GM12878 (cell line): ENCODE data around the gene ZNF416. TPM values are rescaled to one million over a fixed set of nuclear protein-coding genes. Genes with fewer than 3 reads are reported as not detected.

Experiments used
- ATF7 ChIP-seq: fragments of 450-650 bp; IDR thresholded peaks from 2 replicates; pipeline ENCODE4 v1.6.1; 2016; ENCODE audit warnings: low read depth, mild to moderate bottlenecking
- EP300 ChIP-seq, 2 experiments: fragments of 150-350 bp in 1 of 2; IDR thresholded peaks; 2 replicates each; pipeline ENCODE4 v1.6.1; 2011 to 2012; ENCODE audit warnings: low read depth in 2 of 2, low read length in 2 of 2, borderline replicate concordance in 1 of 2, improper control_type of control experiment in 1 of 2, inconsistent platforms in 1 of 2; ENCODE audit not compliant: control insufficient read depth in 1 of 2
- GABPA ChIP-seq: IDR thresholded peaks from 2 replicates; pipeline ENCODE4 v1.6.1; 2014; ENCODE audit warnings: antibody characterized with exemption, low read depth, mild to moderate bottlenecking, inconsistent platforms
- HDGF ChIP-seq: fragments of 450-650 bp; IDR thresholded peaks from 2 replicates; pipeline ENCODE4 v1.6.1; 2016; ENCODE audit warnings: antibody characterized with exemption
- IKZF2 ChIP-seq, 2 experiments: fragments of 450-650 bp; IDR thresholded peaks; 2 replicates each; pipeline ENCODE4 v1.6.1; 2017; ENCODE audit warnings: mild to moderate bottlenecking in 2 of 2, moderate library complexity in 2 of 2
- KLF5 ChIP-seq: fragments of 450-650 bp; IDR thresholded peaks from 2 replicates; pipeline ENCODE4 v1.6.1; 2014; ENCODE audit warnings: mild to moderate bottlenecking; ENCODE audit not compliant: partially characterized antibody
- NFYA ChIP-seq: IDR thresholded peaks from 2 replicates; pipeline ENCODE4 v1.6.1; 2011; ENCODE audit warnings: low read depth, mild to moderate bottlenecking, low read length, improper control_type of control experiment, borderline replicate concordance
- SMAD1 ChIP-seq: fragments of 450-650 bp; IDR thresholded peaks from 2 replicates; pipeline ENCODE4 v1.6.1; 2018; ENCODE audit warnings: mild to moderate bottlenecking, low read depth; ENCODE audit not compliant: partially characterized antibody
- SP1 ChIP-seq: IDR thresholded peaks from one replicate; pipeline ENCODE4 v1.6.1; 2011; ENCODE audit warnings: low read depth, low read length
- SUZ12 ChIP-seq: fragments of 200-600 bp; sonication (generic); IDR thresholded peaks from one replicate; pipeline ENCODE4 v1.6.1; 2018; ENCODE audit warnings: antibody characterized with exemption, mild to moderate bottlenecking; ENCODE audit not compliant: unreplicated experiment
- TCF12 ChIP-seq: IDR thresholded peaks from 2 replicates; pipeline ENCODE4 v1.6.1; 2011; ENCODE audit warnings: low read depth, mild to moderate bottlenecking, low read length
- ZNF217 ChIP-seq: fragments of 450-650 bp; IDR thresholded peaks from 2 replicates; pipeline ENCODE4 v1.6.1; 2017; ENCODE audit warnings: antibody characterized with exemption, mild to moderate bottlenecking
- ZNF24 ChIP-seq: fragments of 450-650 bp; IDR thresholded peaks from 2 replicates; pipeline ENCODE4 v1.6.1; 2017; ENCODE audit warnings: antibody characterized with exemption, mild to moderate bottlenecking
- polyA plus RNA-seq, 11 experiments: library from polyadenylated mRNA; depleted of rRNA in 4 of 11; unstranded in 6 of 11; stranded (reverse) in 5 of 11; fragments of >200 nt; fragmentation: Nextera tagmentation in 4 of 11; fragmentation: Illumina TruSeq in 1 of 11; extraction: Ambion mirVana in 4 of 11; extraction: Trizol in 1 of 11; gene quantifications; 1 replicate in 1 of 11; 2 replicates in 10 of 11; pipeline versions ENCODE4 v1.2.1 to v1.2.3, GENCODE V29; 2011 to 2016; ENCODE audit warnings: inconsistent platforms in 2 of 11, missing spikeins in 2 of 11, low read depth in 1 of 11
- total RNA-seq, 4 experiments: library from RNA; depleted of rRNA in 3 of 4; stranded (reverse); fragments of >200 nt in 3 of 4; fragmentation: Illumina TruSeq in 1 of 4; extraction: Trizol in 1 of 4; gene quantifications; 2 replicates each; pipeline versions ENCODE4 v1.2.1 to v1.2.3, GENCODE V29; 2013 to 2021
- TF ChIP-seq, protein P1 (sequence below): fragments of 450-650 bp; formaldehyde crosslinking; IDR thresholded peaks from 2 replicates; pipeline ENCODE4 v1.4.0; 2020; ENCODE audit warnings: mild to moderate bottlenecking, moderate library complexity
- TF ChIP-seq, protein P2 (sequence below), 3 experiments: IDR thresholded peaks in 2 of 3; conservative IDR thresholded peaks in 1 of 3; 2 replicates each; pipeline ENCODE4 v1.5.1; 2011; ENCODE audit warnings: low read depth in 3 of 3, low read length in 3 of 3, mild to moderate bottlenecking in 3 of 3, control low read depth in 2 of 3, moderate library complexity in 2 of 3, inconsistent platforms in 1 of 3, mixed read lengths in 1 of 3; ENCODE audit not compliant: control insufficient read depth in 2 of 3, insufficient read depth in 1 of 3; ENCODE audit errors: extremely low read depth in 1 of 3
- TF ChIP-seq, protein P3 (sequence below): IDR thresholded peaks from 2 replicates; pipeline ENCODE4 v1.6.1; 2011; ENCODE audit warnings: low read depth, low read length, improper control_type of control experiment, borderline replicate concordance
- TF ChIP-seq, protein P4 (sequence below): IDR thresholded peaks from 2 replicates; pipeline ENCODE4 v1.6.1; 2011; ENCODE audit warnings: borderline replicate concordance, low read depth, mild to moderate bottlenecking, moderate library complexity, low read length; ENCODE audit not compliant: insufficient read depth, poor library complexity, severe bottlenecking
- TF ChIP-seq, protein P5 (sequence below): fragments of 450-650 bp; IDR thresholded peaks from 2 replicates; pipeline ENCODE4 v1.6.1; 2014; ENCODE audit warnings: mild to moderate bottlenecking
- TF ChIP-seq, protein P6 (sequence below): IDR thresholded peaks from 2 replicates; pipeline ENCODE4 v1.6.1; 2012; ENCODE audit warnings: low read depth, low read length, improper control_type of control experiment

The ZNF416 gene
- total and polyA plus RNA-seq, 10 of the 15 experiments (the other 5 are each of a cell fraction or from before 2014, with no cell fraction given), result 1.2 to 5.4 (median 4.7) TPM

DNA sequence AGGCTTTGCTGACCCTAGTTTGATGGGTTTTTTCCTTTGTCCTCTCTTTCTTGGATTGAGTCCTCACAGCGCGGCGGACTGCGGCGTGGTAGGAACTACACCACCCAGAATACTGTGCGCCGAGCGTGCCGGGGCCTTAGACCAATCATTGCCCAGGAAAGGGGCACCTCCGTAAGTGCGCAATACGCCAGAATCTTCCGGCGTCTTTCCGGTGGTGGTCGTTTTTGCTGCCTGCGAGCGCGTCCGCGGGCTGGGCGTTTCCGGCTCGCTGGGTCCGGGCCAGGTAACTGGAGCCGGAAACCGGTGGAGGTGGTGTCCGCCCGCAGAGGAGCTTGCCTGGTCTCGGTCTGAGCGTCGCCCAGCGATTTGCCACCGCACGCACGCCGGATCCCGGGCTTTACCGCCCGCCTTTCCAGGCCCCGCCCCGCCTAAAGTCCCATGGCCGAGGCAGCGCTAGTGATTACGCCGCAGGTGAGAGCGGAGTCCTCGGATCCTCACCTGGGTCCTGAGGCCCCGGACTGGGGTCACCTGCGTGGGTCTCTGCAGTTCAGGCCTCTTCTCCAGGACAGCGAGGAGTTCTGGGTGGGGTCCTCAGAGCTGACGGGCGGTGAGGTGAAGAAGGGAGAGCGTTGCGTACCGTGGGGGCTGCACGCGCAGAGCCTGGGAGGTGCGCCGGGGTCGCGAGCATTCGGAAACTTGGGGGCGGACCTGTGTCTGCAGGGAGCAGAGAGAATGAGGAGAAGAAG is 51.4 kb downstream of the ZNF416 start, which contains the start of gene ZNF549 (continued):
- TF ChIP-seq, protein P1, sequence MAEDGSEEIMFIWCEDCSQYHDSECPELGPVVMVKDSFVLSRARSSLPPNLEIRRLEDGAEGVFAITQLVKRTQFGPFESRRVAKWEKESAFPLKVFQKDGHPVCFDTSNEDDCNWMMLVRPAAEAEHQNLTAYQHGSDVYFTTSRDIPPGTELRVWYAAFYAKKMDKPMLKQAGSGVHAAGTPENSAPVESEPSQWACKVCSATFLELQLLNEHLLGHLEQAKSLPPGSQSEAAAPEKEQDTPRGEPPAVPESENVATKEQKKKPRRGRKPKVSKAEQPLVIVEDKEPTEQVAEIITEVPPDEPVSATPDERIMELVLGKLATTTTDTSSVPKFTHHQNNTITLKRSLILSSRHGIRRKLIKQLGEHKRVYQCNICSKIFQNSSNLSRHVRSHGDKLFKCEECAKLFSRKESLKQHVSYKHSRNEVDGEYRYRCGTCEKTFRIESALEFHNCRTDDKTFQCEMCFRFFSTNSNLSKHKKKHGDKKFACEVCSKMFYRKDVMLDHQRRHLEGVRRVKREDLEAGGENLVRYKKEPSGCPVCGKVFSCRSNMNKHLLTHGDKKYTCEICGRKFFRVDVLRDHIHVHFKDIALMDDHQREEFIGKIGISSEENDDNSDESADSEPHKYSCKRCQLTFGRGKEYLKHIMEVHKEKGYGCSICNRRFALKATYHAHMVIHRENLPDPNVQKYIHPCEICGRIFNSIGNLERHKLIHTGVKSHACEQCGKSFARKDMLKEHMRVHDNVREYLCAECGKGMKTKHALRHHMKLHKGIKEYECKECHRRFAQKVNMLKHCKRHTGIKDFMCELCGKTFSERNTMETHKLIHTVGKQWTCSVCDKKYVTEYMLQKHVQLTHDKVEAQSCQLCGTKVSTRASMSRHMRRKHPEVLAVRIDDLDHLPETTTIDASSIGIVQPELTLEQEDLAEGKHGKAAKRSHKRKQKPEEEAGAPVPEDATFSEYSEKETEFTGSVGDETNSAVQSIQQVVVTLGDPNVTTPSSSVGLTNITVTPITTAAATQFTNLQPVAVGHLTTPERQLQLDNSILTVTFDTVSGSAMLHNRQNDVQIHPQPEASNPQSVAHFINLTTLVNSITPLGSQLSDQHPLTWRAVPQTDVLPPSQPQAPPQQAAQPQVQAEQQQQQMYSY (CRISPR knock-in tag), result no peak
- TF ChIP-seq IKZF2 (IDR thresholded peaks at IDR 0.05) (no peak), SUZ12 (no peak), ZNF24 (no peak), HDGF (no peak), ZNF217 (no peak), ATF7 (0 out of 2 replicates have a peak, but pooled peaks have one; percentile 22), GABPA (peak; percentile 89), NFYA (no peak), KLF5 (no peak), SMAD1 (no peak), EP300 (IDR thresholded peaks at IDR 0.05; ENCODE audit: borderline replicate concordance in 1 of 2, control insufficient read depth in 1 of 2, low read depth in 2 of 2, low read length in 2 of 2) (no peak), SP1 (peak; percentile 29), TCF12 (no peak)
- TF ChIP-seq, protein P2, sequence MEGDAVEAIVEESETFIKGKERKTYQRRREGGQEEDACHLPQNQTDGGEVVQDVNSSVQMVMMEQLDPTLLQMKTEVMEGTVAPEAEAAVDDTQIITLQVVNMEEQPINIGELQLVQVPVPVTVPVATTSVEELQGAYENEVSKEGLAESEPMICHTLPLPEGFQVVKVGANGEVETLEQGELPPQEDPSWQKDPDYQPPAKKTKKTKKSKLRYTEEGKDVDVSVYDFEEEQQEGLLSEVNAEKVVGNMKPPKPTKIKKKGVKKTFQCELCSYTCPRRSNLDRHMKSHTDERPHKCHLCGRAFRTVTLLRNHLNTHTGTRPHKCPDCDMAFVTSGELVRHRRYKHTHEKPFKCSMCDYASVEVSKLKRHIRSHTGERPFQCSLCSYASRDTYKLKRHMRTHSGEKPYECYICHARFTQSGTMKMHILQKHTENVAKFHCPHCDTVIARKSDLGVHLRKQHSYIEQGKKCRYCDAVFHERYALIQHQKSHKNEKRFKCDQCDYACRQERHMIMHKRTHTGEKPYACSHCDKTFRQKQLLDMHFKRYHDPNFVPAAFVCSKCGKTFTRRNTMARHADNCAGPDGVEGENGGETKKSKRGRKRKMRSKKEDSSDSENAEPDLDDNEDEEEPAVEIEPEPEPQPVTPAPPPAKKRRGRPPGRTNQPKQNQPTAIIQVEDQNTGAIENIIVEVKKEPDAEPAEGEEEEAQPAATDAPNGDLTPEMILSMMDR (IDR thresholded peaks at IDR 0.05 in 2 of 3, conservative IDR thresholded peaks at IDR 0.05 in 1 of 3; ENCODE audit: control insufficient read depth in 2 of 3, extremely low read depth in 1 of 3, insufficient read depth in 1 of 3, low read depth in 3 of 3, low read length in 3 of 3), result no peak
- TF ChIP-seq, protein P3, sequence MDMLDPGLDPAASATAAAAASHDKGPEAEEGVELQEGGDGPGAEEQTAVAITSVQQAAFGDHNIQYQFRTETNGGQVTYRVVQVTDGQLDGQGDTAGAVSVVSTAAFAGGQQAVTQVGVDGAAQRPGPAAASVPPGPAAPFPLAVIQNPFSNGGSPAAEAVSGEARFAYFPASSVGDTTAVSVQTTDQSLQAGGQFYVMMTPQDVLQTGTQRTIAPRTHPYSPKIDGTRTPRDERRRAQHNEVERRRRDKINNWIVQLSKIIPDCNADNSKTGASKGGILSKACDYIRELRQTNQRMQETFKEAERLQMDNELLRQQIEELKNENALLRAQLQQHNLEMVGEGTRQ, result no peak
- TF ChIP-seq, protein P4, sequence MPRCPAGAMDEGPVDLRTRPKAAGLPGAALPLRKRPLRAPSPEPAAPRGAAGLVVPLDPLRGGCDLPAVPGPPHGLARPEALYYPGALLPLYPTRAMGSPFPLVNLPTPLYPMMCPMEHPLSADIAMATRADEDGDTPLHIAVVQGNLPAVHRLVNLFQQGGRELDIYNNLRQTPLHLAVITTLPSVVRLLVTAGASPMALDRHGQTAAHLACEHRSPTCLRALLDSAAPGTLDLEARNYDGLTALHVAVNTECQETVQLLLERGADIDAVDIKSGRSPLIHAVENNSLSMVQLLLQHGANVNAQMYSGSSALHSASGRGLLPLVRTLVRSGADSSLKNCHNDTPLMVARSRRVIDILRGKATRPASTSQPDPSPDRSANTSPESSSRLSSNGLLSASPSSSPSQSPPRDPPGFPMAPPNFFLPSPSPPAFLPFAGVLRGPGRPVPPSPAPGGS, result no peak
- TF ChIP-seq, protein P5, sequence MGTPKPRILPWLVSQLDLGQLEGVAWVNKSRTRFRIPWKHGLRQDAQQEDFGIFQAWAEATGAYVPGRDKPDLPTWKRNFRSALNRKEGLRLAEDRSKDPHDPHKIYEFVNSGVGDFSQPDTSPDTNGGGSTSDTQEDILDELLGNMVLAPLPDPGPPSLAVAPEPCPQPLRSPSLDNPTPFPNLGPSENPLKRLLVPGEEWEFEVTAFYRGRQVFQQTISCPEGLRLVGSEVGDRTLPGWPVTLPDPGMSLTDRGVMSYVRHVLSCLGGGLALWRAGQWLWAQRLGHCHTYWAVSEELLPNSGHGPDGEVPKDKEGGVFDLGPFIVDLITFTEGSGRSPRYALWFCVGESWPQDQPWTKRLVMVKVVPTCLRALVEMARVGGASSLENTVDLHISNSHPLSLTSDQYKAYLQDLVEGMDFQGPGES, result no peak
- TF ChIP-seq, protein P6, sequence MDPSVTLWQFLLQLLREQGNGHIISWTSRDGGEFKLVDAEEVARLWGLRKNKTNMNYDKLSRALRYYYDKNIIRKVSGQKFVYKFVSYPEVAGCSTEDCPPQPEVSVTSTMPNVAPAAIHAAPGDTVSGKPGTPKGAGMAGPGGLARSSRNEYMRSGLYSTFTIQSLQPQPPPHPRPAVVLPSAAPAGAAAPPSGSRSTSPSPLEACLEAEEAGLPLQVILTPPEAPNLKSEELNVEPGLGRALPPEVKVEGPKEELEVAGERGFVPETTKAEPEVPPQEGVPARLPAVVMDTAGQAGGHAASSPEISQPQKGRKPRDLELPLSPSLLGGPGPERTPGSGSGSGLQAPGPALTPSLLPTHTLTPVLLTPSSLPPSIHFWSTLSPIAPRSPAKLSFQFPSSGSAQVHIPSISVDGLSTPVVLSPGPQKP, result peak; percentile 81
